Measurements from ENCODE around the gene MLLT10. TPM values are rescaled to one million over a fixed set of nuclear protein-coding genes. Genes with fewer than 3 reads are reported as not detected.

Gene MLLT10
- total RNA-seq, 1 experiment from 2014 or later = 58.4 TPM

GRCh38 chr10:21689881-21690280, 155.8 kb downstream of the MLLT10 start:
- no peak overlapping the region for H3K4me3 ChIP-seq (ENCODE audit: low read depth, low read length, poor library complexity, severe bottlenecking)

GRCh38 chr10:21692916-21693315, 158.9 kb downstream of the MLLT10 start:
- TF ChIP-seq EZH2 (IDR thresholded peaks at IDR 0.05; ENCODE audit: borderline replicate concordance, low read depth, low read length, poor library complexity, severe bottlenecking) = no peak
- TF ChIP-seq, protein P1, sequence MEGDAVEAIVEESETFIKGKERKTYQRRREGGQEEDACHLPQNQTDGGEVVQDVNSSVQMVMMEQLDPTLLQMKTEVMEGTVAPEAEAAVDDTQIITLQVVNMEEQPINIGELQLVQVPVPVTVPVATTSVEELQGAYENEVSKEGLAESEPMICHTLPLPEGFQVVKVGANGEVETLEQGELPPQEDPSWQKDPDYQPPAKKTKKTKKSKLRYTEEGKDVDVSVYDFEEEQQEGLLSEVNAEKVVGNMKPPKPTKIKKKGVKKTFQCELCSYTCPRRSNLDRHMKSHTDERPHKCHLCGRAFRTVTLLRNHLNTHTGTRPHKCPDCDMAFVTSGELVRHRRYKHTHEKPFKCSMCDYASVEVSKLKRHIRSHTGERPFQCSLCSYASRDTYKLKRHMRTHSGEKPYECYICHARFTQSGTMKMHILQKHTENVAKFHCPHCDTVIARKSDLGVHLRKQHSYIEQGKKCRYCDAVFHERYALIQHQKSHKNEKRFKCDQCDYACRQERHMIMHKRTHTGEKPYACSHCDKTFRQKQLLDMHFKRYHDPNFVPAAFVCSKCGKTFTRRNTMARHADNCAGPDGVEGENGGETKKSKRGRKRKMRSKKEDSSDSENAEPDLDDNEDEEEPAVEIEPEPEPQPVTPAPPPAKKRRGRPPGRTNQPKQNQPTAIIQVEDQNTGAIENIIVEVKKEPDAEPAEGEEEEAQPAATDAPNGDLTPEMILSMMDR (conservative IDR thresholded peaks at IDR 0.05; ENCODE audit: low read depth, low read length) = no peak
- CTCF ChIA-PET = no interaction called here
- POLR2A ChIA-PET (ENCODE audit: low non-redundant PET) = no interaction called here

More at GRCh38 chr10:21689881-21690280, 155.8 kb downstream of the MLLT10 start:
- BruUV-seq (replicated peaks) = no TSS peak
- no peaks in the 10 kb centered on the region for H3K27me3 ChIP-seq (replicated peaks; ENCODE audit: insufficient read depth, low read depth, low read length, poor library complexity)
- H3K9me3 ChIP-seq (ENCODE audit: low read depth, low read length, poor library complexity, severe bottlenecking) = no peaks in the 10 kb centered on the region
- no peak overlapping the region for H3K27ac ChIP-seq (ENCODE audit: low read depth, low read length, poor library complexity, severe bottlenecking)
- intact Hi-C loops (cut with micrococcal nuclease; ENCODE audit: unreplicated experiment) = no loop called here
- H3K36me3 ChIP-seq (ENCODE audit: insufficient read depth, low read length, poor library complexity, severe bottlenecking) = no peaks in the 10 kb centered on the region
- no peak for DNase-seq (ENCODE audit: low spot score)
- TF ChIP-seq EZH2 (IDR thresholded peaks at IDR 0.05; ENCODE audit: borderline replicate concordance, low read depth, low read length, poor library complexity, severe bottlenecking) = no peak
- TF ChIP-seq, protein P1 (conservative IDR thresholded peaks at IDR 0.05; ENCODE audit: low read depth, low read length) = no peak
- CTCF ChIA-PET = no interaction called here
- POLR2A ChIA-PET (ENCODE audit: low non-redundant PET) = no interaction called here
- peaks cover 26% of the 10 kb centered on the region for H3K4me1 ChIP-seq (ENCODE audit: insufficient read depth, low read length, poor library complexity, severe bottlenecking)

DNA sequence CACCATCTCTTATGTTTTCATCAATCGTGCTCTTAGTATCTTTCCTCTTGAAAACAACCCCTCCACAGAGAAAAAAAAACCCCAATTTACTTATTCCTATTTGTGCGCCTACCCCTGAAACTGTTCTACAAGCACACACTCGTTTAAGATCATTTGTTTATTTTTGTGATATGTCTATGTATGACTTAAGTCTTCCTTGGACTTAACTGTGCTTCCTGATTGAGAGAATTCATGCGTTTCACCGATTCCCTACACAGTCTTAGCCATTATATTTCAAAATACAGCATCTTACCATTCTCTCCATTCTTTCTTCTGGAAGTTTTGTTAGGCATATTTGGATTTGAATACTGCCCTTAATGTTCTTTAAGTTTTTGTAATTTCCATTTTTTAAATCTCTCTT, 159.4 kb downstream of the MLLT10 start:
- H3K27ac ChIP-seq (ENCODE audit: low read depth, low read length, poor library complexity, severe bottlenecking) = no peak overlapping the region
- no peak for DNase-seq (ENCODE audit: low spot score)
- H3K4me1 ChIP-seq (ENCODE audit: insufficient read depth, low read length, poor library complexity, severe bottlenecking) = peaks cover 6% of the 10 kb centered on the region
- ChIA-PET POLR2A (ENCODE audit: low non-redundant PET) (no interaction called here), CTCF (no interaction called here)
- no peaks in the 10 kb centered on the region for H3K36me3 ChIP-seq (ENCODE audit: insufficient read depth, low read length, poor library complexity, severe bottlenecking)
- no peak overlapping the region for H3K4me3 ChIP-seq (ENCODE audit: low read depth, low read length, poor library complexity, severe bottlenecking)
- BruUV-seq (replicated peaks) = no TSS peak
- no peaks in the 10 kb centered on the region for H3K27me3 ChIP-seq (replicated peaks; ENCODE audit: insufficient read depth, low read depth, low read length, poor library complexity)
- intact Hi-C loops (cut with micrococcal nuclease; ENCODE audit: unreplicated experiment) = no loop called here
- TF ChIP-seq EZH2 (IDR thresholded peaks at IDR 0.05; ENCODE audit: borderline replicate concordance, low read depth, low read length, poor library complexity, severe bottlenecking) = no peak
- TF ChIP-seq, protein P1 (conservative IDR thresholded peaks at IDR 0.05; ENCODE audit: low read depth, low read length) = no peak
- H3K9me3 ChIP-seq (ENCODE audit: low read depth, low read length, poor library complexity, severe bottlenecking) = no peaks in the 10 kb centered on the region

More at GRCh38 chr10:21692916-21693315, 158.9 kb downstream of the MLLT10 start:
- intact Hi-C loops (cut with micrococcal nuclease; ENCODE audit: unreplicated experiment) = no loop called here
- H3K4me3 ChIP-seq (ENCODE audit: low read depth, low read length, poor library complexity, severe bottlenecking) = no peak overlapping the region
- no peaks in the 10 kb centered on the region for H3K9me3 ChIP-seq (ENCODE audit: low read depth, low read length, poor library complexity, severe bottlenecking)
- DNase-seq (ENCODE audit: low spot score) = no peak
- H3K4me1 ChIP-seq (ENCODE audit: insufficient read depth, low read length, poor library complexity, severe bottlenecking) = peaks cover 11% of the 10 kb centered on the region
- H3K36me3 ChIP-seq (ENCODE audit: insufficient read depth, low read length, poor library complexity, severe bottlenecking) = no peaks in the 10 kb centered on the region
- no peaks in the 10 kb centered on the region for H3K27me3 ChIP-seq (replicated peaks; ENCODE audit: insufficient read depth, low read depth, low read length, poor library complexity)
- BruUV-seq (replicated peaks) = no TSS peak
- H3K27ac ChIP-seq (ENCODE audit: low read depth, low read length, poor library complexity, severe bottlenecking) = no peak overlapping the region
